ENCODE measurements around the gene BIRC5.

DNA sequence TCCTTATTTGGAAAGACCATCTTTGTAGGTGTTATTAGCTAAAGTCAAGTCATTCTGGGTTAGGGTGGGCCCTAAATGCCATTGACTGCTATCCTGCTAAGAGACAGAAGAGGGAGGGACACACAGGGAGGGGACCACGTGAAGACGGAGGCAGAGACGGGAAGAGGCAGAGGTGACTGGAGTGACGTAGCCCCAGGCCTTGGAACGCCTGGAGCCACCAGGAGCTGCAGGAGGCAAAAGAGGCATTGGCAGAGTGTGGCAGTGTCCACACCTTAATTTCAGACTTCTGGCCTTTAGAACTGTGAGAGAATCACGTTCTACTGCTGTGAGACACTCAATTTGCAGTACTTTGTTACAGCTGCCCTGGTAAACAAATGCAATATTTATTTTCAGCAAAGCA is 13.6 kb upstream of the BIRC5 start:
- TF ChIP-seq, protein P1, sequence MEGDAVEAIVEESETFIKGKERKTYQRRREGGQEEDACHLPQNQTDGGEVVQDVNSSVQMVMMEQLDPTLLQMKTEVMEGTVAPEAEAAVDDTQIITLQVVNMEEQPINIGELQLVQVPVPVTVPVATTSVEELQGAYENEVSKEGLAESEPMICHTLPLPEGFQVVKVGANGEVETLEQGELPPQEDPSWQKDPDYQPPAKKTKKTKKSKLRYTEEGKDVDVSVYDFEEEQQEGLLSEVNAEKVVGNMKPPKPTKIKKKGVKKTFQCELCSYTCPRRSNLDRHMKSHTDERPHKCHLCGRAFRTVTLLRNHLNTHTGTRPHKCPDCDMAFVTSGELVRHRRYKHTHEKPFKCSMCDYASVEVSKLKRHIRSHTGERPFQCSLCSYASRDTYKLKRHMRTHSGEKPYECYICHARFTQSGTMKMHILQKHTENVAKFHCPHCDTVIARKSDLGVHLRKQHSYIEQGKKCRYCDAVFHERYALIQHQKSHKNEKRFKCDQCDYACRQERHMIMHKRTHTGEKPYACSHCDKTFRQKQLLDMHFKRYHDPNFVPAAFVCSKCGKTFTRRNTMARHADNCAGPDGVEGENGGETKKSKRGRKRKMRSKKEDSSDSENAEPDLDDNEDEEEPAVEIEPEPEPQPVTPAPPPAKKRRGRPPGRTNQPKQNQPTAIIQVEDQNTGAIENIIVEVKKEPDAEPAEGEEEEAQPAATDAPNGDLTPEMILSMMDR (IDR thresholded peaks at IDR 0.05) = no peak
- TF ChIP-seq EP300 (IDR thresholded peaks at IDR 0.05) = no peak

Data from ovary (tissue), 3 donors.